Coronary artery (tissue), 2 donors: ENCODE results near the gene NMT2.
"Not testable (repeated sequence)": the region's sequence is repeated elsewhere in the genome, so short reads cannot be mapped to it uniquely, and the experiment has no call there.

ENCODE experiments used
- DNase-seq: peaks from one replicate; pipeline ENCODE4 v3.0.0-alpha.2; 2017; ENCODE audit warnings: low spot score
- H3K27ac ChIP-seq, 2 donors: fragments of 200-600 bp; sonication (generic); one replicate each; pipeline ENCODE4 v1.5.1; 2016 to 2019
- H3K4me3 ChIP-seq: fragments of 200-600 bp; sonication (generic); 2 replicates; pipeline ENCODE4 v1.5.1; 2016; ENCODE audit warnings: mild to moderate bottlenecking, moderate library complexity
- TF ChIP-seq, protein P1 (sequence below): fragments of 200-600 bp; sonication (generic); IDR thresholded peaks from one replicate; pipeline ENCODE4 v1.5.1; 2019; ENCODE audit warnings: antibody characterized with exemption

The NMT2 gene

DNA sequence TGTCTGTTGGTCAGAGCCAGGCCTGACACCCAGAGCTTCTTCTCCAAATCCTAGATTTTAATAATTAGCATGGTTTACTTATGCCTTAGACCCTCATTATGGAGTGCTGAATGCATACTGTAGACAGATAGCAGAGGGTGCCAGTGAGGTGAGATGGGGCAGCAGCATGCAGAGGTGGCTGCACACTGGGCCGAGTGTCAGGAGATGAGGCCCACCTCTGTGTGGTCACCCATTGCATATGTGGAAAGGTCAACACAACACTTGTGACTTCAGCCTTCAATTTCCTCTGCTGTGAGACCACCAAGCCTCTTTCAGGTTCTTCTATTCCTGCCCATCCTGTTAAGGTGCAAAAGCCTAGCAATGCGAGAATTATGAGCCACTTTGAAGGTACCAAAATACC, 39.7 kb upstream of the NMT2 start:
- DNase-seq, result no peak
- no peak overlapping the region for H3K4me3 ChIP-seq
- no peak overlapping the region for H3K27ac ChIP-seq
- TF ChIP-seq, protein P1, sequence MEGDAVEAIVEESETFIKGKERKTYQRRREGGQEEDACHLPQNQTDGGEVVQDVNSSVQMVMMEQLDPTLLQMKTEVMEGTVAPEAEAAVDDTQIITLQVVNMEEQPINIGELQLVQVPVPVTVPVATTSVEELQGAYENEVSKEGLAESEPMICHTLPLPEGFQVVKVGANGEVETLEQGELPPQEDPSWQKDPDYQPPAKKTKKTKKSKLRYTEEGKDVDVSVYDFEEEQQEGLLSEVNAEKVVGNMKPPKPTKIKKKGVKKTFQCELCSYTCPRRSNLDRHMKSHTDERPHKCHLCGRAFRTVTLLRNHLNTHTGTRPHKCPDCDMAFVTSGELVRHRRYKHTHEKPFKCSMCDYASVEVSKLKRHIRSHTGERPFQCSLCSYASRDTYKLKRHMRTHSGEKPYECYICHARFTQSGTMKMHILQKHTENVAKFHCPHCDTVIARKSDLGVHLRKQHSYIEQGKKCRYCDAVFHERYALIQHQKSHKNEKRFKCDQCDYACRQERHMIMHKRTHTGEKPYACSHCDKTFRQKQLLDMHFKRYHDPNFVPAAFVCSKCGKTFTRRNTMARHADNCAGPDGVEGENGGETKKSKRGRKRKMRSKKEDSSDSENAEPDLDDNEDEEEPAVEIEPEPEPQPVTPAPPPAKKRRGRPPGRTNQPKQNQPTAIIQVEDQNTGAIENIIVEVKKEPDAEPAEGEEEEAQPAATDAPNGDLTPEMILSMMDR, result no peak

DNA sequence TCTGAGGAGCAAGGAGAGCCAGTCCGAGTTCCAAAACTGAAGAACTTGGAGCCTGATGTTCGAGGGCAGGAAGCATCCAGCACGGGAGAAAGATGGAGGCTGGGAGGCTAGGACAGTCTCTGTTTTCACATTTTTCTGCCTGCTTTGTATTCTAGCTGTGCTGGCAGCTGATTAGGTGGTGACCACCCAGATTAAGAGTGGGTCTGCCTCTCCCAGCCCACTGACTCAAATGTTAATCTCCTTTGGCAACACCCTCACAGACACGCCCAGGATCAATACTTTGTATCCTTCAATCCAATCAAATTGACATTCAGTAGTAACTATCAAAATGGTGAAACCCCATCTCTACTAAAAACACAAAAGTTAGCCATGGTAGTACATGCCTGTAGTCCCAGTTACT, 38.9 kb upstream of the NMT2 start:
- DNase-seq, H3K27ac ChIP-seq, H3K4me3 ChIP-seq: not testable (repeated sequence)

DNA sequence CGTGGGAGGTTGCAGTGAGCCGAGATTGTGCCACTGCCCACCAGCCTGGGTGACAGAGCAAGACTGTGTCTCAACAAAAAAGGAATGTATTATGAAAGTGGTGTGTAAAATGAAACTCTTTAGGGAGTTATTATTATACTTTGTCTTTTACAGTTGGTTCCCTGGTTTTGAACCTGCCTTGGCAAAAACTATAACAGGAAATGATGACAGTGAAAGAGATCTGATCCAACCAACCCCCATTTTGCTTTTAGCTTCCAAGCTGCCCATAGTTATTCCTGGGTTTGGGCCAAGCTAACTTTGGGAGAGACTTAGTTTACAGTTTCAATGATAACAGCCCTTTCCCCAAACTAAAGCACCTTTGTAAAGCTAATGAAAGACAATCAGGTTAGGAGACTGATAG, 34.1 kb upstream of the NMT2 start:
- no peak overlapping the region for H3K27ac ChIP-seq
- H3K4me3 ChIP-seq, result no peak overlapping the region
- DNase-seq, result no peak
- TF ChIP-seq, protein P1, result no peak

DNA sequence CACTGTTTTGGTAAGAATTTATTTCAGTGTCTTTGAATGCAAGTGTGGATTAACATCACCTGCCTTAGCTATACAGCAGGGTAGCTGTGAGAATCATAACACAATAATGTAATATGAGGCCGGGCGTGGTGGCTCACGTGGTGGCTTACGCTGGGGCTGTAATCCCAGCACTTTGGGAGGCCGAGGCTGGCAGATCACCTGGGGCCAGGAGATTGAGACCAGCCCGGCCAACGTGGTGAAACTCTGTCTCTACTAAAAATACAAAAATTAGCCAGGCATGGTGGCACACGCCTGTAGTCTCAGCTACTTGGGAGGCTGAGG, 33.8 kb upstream of the NMT2 start:
- DNase-seq, H3K27ac ChIP-seq, H3K4me3 ChIP-seq: not testable (repeated sequence)

DNA sequence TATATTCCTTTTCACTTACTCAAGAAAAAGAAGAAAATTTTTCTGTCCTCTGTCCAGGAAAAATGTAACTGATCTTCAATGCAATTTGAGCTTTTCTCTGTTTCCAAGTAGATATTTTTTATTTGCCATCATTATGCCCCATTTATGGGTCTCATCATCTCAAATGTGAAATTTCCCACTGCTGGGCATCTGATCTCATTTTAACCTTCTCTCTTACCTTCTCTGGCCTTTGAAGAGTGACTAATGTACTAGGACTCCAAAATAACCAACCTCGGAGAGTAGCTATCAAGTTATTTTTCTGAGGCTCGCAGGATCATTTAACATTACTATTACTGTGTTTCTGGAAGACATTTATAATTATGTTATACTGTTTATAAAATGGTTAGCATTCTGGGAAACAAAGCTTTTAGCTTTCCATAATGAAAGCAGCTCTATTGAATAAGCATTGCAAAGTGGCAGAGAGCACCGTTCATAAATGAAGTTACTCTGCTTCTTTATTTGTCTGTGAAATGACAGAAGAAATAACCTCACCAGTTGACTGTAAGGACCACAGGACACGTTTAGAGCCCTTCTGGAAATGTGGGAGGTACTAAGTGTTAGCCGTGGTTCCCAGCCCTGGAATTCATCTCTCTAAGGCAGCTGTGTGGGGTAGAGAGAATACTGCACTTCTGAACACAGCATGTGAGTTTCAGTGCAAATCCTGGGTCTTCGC, 33.3 kb upstream of the NMT2 start:
- H3K4me3 ChIP-seq, result no peak overlapping the region
- no peak overlapping the region for H3K27ac ChIP-seq
- DNase-seq, result no peak
- TF ChIP-seq, protein P1, result no peak

DNA sequence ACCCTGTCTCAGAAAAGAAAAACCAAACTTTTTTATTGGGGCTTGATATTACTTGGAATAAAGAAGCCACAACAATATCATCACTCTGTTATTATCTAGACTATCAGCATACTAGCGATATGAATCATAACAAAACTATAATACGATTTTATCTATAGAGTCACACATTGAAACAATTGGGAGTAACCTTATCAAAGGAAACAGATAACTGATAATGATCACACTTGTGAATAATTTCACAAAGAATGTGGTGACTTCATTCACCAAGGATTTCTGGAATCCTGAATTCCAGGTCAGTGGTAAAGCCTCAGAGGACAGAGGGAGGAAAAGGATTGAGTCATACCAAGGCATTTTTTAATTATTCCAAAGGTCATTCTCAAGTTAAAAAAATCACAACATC, 32.1 kb upstream of the NMT2 start:
- no peak overlapping the region for H3K4me3 ChIP-seq
- TF ChIP-seq, protein P1, result no peak
- no peak for DNase-seq
- no peak overlapping the region for H3K27ac ChIP-seq

DNA sequence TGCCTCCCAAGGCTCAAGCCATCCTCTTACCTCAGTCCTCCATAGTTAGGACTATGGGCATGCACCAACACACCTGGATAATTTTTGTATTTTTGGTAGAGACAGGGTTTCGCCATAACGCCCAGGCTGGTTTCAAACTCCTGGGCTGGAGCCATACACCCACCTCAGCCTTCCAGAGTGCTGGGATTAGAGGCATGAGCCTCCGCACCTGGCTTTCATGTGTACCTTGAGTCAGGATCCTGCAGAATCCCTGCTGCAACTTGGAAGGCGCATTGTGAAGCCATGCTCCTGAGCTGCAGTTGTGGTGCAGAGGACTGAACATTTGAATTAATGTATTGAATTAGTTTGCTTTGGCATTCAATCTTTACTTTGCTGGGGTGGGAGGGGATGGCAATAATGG, 29.4 kb upstream of the NMT2 start:
- TF ChIP-seq, protein P1, result no peak
- Histone ChIP-seq H3K4me3 (no peak overlapping the region), H3K27ac (no peak overlapping the region)
- DNase-seq, result no peak

DNA sequence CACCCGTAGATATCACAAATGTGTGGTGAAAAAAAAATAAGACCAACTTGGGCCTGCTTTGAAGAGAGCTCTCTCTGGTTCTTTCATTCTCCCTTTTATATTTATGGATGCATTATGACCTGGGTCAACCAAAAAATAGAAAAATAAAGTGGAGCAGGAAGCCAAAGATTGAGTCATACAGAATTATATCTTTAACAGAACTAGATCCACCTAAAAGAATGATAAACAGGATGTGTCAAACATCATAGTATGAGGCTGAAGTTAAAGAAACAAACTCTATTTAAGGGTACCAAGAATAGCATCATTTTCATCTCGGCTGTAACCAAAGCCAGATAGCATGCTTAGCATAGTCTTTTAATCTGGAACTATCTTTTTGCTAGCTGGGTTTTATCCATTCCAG, 28.8 kb upstream of the NMT2 start:
- no peak overlapping the region for H3K4me3 ChIP-seq
- no peak for DNase-seq
- no peak overlapping the region for H3K27ac ChIP-seq
- TF ChIP-seq, protein P1, result no peak
